SU-DHL-6 (cell line): ENCODE data around the gene CXCL8.

Experiments
- EZH2phosphoT487 ChIP-seq: fragments of 200-600 bp; sonication (generic), shearing (Covaris generic); conservative IDR thresholded peaks from 2 replicates; pipeline ENCODE4 v1.6.1; 2018; ENCODE audit warnings: mild to moderate bottlenecking, antibody characterized with exemption, low read length, moderate library complexity, mixed read lengths
- TF ChIP-seq, protein P1 (sequence below): fragments of 200-600 bp; sonication (generic); IDR thresholded peaks from one replicate; pipeline ENCODE4 v1.5.1; 2017; ENCODE audit warnings: antibody characterized with exemption, mild to moderate bottlenecking, low read length, moderate library complexity; ENCODE audit not compliant: insufficient read depth, poor library complexity, severe bottlenecking

DNA sequence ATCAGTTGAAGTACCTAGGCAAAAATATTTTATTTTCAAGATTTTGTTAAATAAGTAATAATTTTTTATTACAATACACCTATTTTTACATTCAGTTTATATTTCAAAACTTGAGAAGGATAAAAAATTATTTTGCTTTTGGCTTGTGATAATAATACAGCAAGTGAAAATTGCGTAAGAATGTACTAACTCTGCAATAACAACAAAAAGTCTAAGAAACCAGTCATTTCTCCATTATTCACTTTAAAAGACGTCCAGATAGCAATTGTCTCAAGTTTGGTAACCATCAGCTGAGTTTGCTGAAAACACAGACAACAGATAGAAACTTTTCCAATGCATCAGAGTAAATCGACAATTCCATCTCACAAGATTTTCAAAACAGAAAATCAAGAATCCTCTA, 12.1 kb downstream of the CXCL8 start:
- TF ChIP-seq, protein P1, sequence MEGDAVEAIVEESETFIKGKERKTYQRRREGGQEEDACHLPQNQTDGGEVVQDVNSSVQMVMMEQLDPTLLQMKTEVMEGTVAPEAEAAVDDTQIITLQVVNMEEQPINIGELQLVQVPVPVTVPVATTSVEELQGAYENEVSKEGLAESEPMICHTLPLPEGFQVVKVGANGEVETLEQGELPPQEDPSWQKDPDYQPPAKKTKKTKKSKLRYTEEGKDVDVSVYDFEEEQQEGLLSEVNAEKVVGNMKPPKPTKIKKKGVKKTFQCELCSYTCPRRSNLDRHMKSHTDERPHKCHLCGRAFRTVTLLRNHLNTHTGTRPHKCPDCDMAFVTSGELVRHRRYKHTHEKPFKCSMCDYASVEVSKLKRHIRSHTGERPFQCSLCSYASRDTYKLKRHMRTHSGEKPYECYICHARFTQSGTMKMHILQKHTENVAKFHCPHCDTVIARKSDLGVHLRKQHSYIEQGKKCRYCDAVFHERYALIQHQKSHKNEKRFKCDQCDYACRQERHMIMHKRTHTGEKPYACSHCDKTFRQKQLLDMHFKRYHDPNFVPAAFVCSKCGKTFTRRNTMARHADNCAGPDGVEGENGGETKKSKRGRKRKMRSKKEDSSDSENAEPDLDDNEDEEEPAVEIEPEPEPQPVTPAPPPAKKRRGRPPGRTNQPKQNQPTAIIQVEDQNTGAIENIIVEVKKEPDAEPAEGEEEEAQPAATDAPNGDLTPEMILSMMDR, result no peak
- TF ChIP-seq EZH2phosphoT487, result no peak
